HG02678 (cell line): ENCODE measurements around the gene FARS2.
"Not testable (repeated sequence)": the region's sequence is repeated elsewhere in the genome, so short reads cannot be mapped to it uniquely, and the experiment has no call there.

Source experiments
- ATAC-seq: cut with Tn5 transposase; IDR thresholded peaks from one replicate; pipeline ENCODE4 v1.9.1; 2021; ENCODE audit warnings: mild to moderate bottlenecking, moderate library complexity; ENCODE audit not compliant: unreplicated experiment

FARS2 gene

GRCh38 chr6:5772408-5773120 lies 511.3 kb downstream of the FARS2 start:
- no peak for ATAC-seq

GRCh38 chr6:5776104-5776503 lies 514.8 kb downstream of the FARS2 start:
- ATAC-seq, result no peak

- no peak for ATAC-seq
Measured at GRCh38 chr6:5776706-5777390, 515.5 kb downstream of the FARS2 start.

GRCh38 chr6:5778317-5778857 lies 517.1 kb downstream of the FARS2 start:
- peak; percentile 83 for ATAC-seq

GRCh38 chr6:5778906-5779305 lies 517.6 kb downstream of the FARS2 start:
- ATAC-seq, result no peak

GRCh38 chr6:5781019-5781418 lies 519.7 kb downstream of the FARS2 start:
- ATAC-seq, result no peak

GRCh38 chr6:5781966-5782556 lies 520.7 kb downstream of the FARS2 start:
- ATAC-seq, result no peak

GRCh38 chr6:5782783-5783547 lies 521.7 kb downstream of the FARS2 start:
- ATAC-seq, result no peak

- no peak for ATAC-seq
Measured at GRCh38 chr6:5783584-5784089, 522.3 kb downstream of the FARS2 start.

GRCh38 chr6:5785249-5785648 lies 523.9 kb downstream of the FARS2 start:
- ATAC-seq, result no peak

GRCh38 chr6:5786321-5786968 lies 525.1 kb downstream of the FARS2 start:
- no peak for ATAC-seq

GRCh38 chr6:5786969-5787720 lies 525.8 kb downstream of the FARS2 start:
- no peak for ATAC-seq

GRCh38 chr6:5789426-5789825 lies 528.1 kb downstream of the FARS2 start:
- ATAC-seq, result not testable (repeated sequence)

- not testable (repeated sequence) for ATAC-seq
Measured at GRCh38 chr6:5796555-5796954, 535.2 kb downstream of the FARS2 start.

- ATAC-seq, result not testable (repeated sequence)
Measured at GRCh38 chr6:5806406-5806805, 545.1 kb downstream of the FARS2 start.

GRCh38 chr6:5809450-5809849 lies 548.1 kb downstream of the FARS2 start:
- no peak for ATAC-seq

- no peak for ATAC-seq
Measured at GRCh38 chr6:5811997-5812396, 550.7 kb downstream of the FARS2 start.

GRCh38 chr6:5813625-5814027 lies 552.3 kb downstream of the FARS2 start:
- peak; percentile 76 for ATAC-seq

- ATAC-seq, result no peak
Measured at GRCh38 chr6:5814116-5814515, 552.8 kb downstream of the FARS2 start.

GRCh38 chr6:5814901-5815300 lies 553.6 kb downstream of the FARS2 start:
- no peak for ATAC-seq
